CD4-positive, alpha-beta T cell (primary cell): ENCODE data around the gene RIC8B. TPM values are rescaled to one million over a fixed set of nuclear protein-coding genes. Genes with fewer than 3 reads are reported as not detected.
"Not testable (repeated sequence)": the region's sequence is repeated elsewhere in the genome, so short reads cannot be mapped to it uniquely, and the experiment has no call there.

ENCODE experiments used
- ATAC-seq: fragments of 200-7000 bp; cut with Tn5 transposase; one replicate; pipeline ENCODE4 v1.10.0; 2022; ENCODE audit warnings: mild to moderate bottlenecking; ENCODE audit not compliant: poor library complexity
- CTCF ChIA-PET: fragments of 350-600 bp; sonication (Branson Sonifier 250); formaldehyde crosslinking; loops from one replicate; lab custom pipeline; 2021; ENCODE audit warnings: antibody characterized with exemption, inconsistent platforms; lab: Charles Lee
- POLR2A ChIA-PET: fragments of 350-600 bp; sonication (Branson Sonifier 250); formaldehyde crosslinking; loops from one replicate; lab custom pipeline; 2021; ENCODE audit warnings: antibody characterized with exemption, inconsistent platforms; lab: Charles Lee
- DNase-seq, 14 experiments: peaks; one replicate each; pipeline ENCODE4 v3.0.0-alpha.2; 2013 to 2020; ENCODE audit warnings: mixed read lengths in 2 of 14
- H3K27ac ChIP-seq, 2 donors: one replicate each; pipeline versions ENCODE4 v1.5.1 to v1.7.0; 2013; ENCODE audit warnings: low read length in 2 of 2, low read depth in 1 of 2, mild to moderate bottlenecking in 1 of 2
- H3K27me3 ChIP-seq, 2 experiments: 1 replicate in 1 of 2; 2 replicates in 1 of 2; pipeline versions ENCODE4 v1.6.1 to v1.7.0; 2013; ENCODE audit warnings: low read length in 2 of 2, control low read depth in 1 of 2, mild to moderate bottlenecking in 1 of 2, moderate library complexity in 1 of 2; ENCODE audit not compliant: insufficient read depth in 2 of 2, control insufficient read depth in 1 of 2
- H3K36me3 ChIP-seq: one replicate; pipeline ENCODE4 v1.6.1; 2013; ENCODE audit warnings: low read length, control low read depth; ENCODE audit not compliant: insufficient read depth
- H3K4me1 ChIP-seq: one replicate; pipeline ENCODE4 v1.6.1; 2013; ENCODE audit warnings: low read length, control low read depth; ENCODE audit not compliant: insufficient read depth
- H3K4me3 ChIP-seq: one replicate; pipeline ENCODE4 v1.5.1; 2013; ENCODE audit warnings: mild to moderate bottlenecking, low read length, moderate library complexity
- H3K9me3 ChIP-seq, 2 experiments: 1 replicate in 1 of 2; 2 replicates in 1 of 2; pipeline versions ENCODE4 v1.6.1 to v1.7.0; 2013; ENCODE audit warnings: low read length in 2 of 2, mild to moderate bottlenecking in 2 of 2, control low read depth in 1 of 2, moderate library complexity in 1 of 2; ENCODE audit not compliant: control insufficient read depth in 1 of 2, insufficient read depth in 1 of 2
- H3K27ac Mint-ChIP-seq: one replicate; pipeline ENCODE4 v1.8.0; 2020; ENCODE audit warnings: mixed read lengths
- H3K27me3 Mint-ChIP-seq: one replicate; pipeline ENCODE4 v1.8.0; 2021; ENCODE audit warnings: mixed read lengths
- H3K36me3 Mint-ChIP-seq: one replicate; pipeline ENCODE4 v1.8.0; 2021; ENCODE audit warnings: low read depth, mixed read lengths
- H3K4me1 Mint-ChIP-seq: one replicate; pipeline ENCODE4 v1.8.0; 2021; ENCODE audit warnings: low read depth, mixed read lengths
- H3K4me3 Mint-ChIP-seq: one replicate; pipeline ENCODE4 v1.8.0; 2020; ENCODE audit warnings: mild to moderate bottlenecking, mixed read lengths
- H3K9me3 Mint-ChIP-seq: one replicate; pipeline ENCODE4 v1.8.0; 2020; ENCODE audit warnings: mixed read lengths
- CTCF ChIP-seq: fragments of 200-600 bp; IDR thresholded peaks from one replicate; pipeline ENCODE4 v1.8.0; 2022; ENCODE audit warnings: antibody characterized with exemption, mild to moderate bottlenecking
- intact Hi-C, 2 experiments: fragments of 100-400 bp; cut with DNase I in 1 of 2; cut with micrococcal nuclease in 1 of 2; formaldehyde crosslinking; loops; one replicate each; pipeline versions ENCODE4 v1.15.1 to v1.9.0; 2023 to 2025; cut with DNase I, micrococcal nuclease
- total RNA-seq, 174 experiments: library from RNA in 2 of 174; stranded (reverse) in 2 of 174; gene quantifications; one replicate each; pipeline ENCODE4 v1.2.3 and lab custom pipeline; 2021 to 2026

The RIC8B gene
- total RNA-seq, 2 experiments from 2014 or later, result 5.5 to 9.0 TPM

GRCh38 chr12:106917503-106917902 lies 143.0 kb downstream of the RIC8B start:
- POLR2A ChIA-PET, result no interaction called here
- intact Hi-C loops, result loop anchor here (5.0 kb wide), 2 partner anchors 70 to 180 kb away; no protein-coding TSS in a partner anchor
- H3K36me3 Mint-ChIP-seq, result no peaks in the 10 kb centered on the region

DNA sequence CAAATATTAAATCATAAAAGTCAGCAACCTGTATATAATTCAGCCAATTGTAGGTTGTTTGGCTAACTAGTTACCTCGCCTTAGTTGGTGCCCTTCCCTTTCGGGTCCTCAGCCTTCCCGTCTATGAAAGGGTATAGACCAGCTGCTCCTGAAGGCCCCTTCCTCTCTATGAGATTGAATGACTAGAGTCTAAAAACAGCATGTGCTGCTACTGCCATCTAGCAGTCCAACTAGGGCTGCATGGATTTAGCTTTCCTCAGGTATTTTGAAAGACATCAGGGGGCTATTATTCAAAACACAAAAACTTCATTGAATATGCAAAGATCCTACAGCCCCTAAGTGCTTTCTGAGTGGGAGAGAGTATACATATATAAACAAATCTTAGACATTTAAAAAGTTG lies 144.3 kb downstream of the RIC8B start:
- intact Hi-C loops, result loop anchor here (1.0 to 5.0 kb wide), 3 partner anchors 71 to 532 kb away; no protein-coding TSS in a partner anchor
- no peaks in the 10 kb centered on the region for H3K9me3 Mint-ChIP-seq
- H3K4me1 ChIP-seq, result peaks cover 11% of the 10 kb centered on the region
- H3K36me3 ChIP-seq, result no peaks in the 10 kb centered on the region
- CTCF ChIA-PET, result no interaction called here
- POLR2A ChIA-PET, result no interaction called here
- no peaks in the 10 kb centered on the region for H3K36me3 Mint-ChIP-seq
- no peaks in the 10 kb centered on the region for H3K9me3 ChIP-seq
- no peaks in the 10 kb centered on the region for H3K27me3 ChIP-seq
- peaks cover 9% of the 10 kb centered on the region for H3K27me3 Mint-ChIP-seq
- ATAC-seq, result no peak
- no peak for TF ChIP-seq CTCF
- no peak overlapping the region for H3K4me3 ChIP-seq
- no peak overlapping the region for H3K27ac ChIP-seq
- H3K27ac Mint-ChIP-seq, result no peak overlapping the region
- H3K4me3 Mint-ChIP-seq, result no peak overlapping the region
- DNase-seq, result peak in 1 of 14 experiments; percentile 3
- H3K4me1 Mint-ChIP-seq, result peaks cover 14% of the 10 kb centered on the region

More at GRCh38 chr12:106917503-106917902, 143.0 kb downstream of the RIC8B start:
- Histone ChIP-seq H3K27me3 (no peaks in the 10 kb centered on the region), H3K27ac (no peak overlapping the region), H3K4me1 (peaks cover 11% of the 10 kb centered on the region), H3K36me3 (no peaks in the 10 kb centered on the region), H3K9me3 (no peaks in the 10 kb centered on the region), H3K4me3 (no peak overlapping the region)
- Mint-ChIP-seq H3K4me1 (peaks cover 14% of the 10 kb centered on the region), H3K27ac (no peak overlapping the region), H3K9me3 (no peaks in the 10 kb centered on the region), H3K27me3 (peaks cover 7% of the 10 kb centered on the region), H3K4me3 (no peak overlapping the region)
- no peak for ATAC-seq
- CTCF ChIA-PET, result no interaction called here
- no peak for DNase-seq
- no peak for TF ChIP-seq CTCF

DNA sequence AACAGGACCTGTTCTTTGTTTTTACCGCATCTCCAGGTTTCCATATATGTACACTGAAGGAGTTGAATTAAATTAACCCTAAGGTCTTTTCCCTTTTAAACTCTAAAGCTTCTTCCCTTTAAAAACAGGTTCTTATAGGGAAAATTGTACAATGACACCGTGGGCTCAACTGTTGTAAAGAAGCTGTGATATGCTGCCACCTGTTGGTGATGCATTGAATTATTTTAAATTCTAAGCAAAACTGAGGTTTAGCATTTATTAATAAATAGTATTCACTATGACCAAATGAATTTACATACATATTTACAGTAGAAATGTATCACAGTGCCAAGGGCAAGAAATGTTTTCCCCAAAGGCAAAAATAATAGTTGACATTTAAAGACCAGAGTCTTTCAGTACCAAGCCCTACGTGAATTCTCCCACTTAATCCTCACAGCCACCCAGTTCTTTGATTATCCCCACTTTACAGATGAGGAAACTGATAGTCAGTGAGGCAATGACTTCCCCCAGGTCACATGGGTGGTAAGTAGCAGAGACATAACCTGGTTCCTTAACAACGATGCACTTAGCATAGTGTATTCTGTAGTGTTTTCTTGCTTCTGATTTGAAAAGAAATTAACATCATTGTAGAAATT lies 145.5 kb downstream of the RIC8B start:
- peak; percentile 81 for TF ChIP-seq CTCF
- ATAC-seq, result no peak

DNA sequence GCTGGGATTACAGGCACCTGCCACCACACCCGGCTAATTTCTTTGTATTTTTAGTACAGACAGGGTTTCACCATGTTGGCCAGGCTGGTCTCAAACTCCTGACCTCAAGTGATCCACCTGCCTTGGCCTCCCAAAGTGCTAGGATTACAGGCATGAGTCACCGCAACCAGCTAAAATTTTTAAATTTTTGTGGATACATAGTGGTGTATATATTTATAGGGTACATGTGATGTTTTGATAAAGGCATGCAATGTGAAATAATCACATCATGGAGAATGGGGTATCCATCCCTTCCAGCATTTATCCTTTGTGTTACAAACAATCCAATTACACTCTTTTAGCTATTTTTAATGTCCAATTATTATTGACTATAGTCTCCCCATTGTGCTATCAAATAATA lies 147.5 kb downstream of the RIC8B start:
- POLR2A ChIA-PET, H3K36me3 ChIP-seq, H3K27ac ChIP-seq, CTCF ChIA-PET, H3K27me3 ChIP-seq, H3K4me1 ChIP-seq, H3K4me3 ChIP-seq, DNase-seq, H3K4me3 Mint-ChIP-seq, H3K9me3 Mint-ChIP-seq, H3K4me1 Mint-ChIP-seq, H3K27ac Mint-ChIP-seq, ATAC-seq, H3K36me3 Mint-ChIP-seq, H3K9me3 ChIP-seq: not testable (repeated sequence)
- H3K27me3 Mint-ChIP-seq, result peaks cover 14% of the 10 kb centered on the region
- intact Hi-C loops, result loop anchor here (2.0 to 10.0 kb wide), 2 partner anchors 185 to 1497 kb away; no protein-coding TSS in a partner anchor

More for the DNA sequence above, 145.5 kb downstream of the RIC8B start:
- H3K27ac ChIP-seq, result no peak overlapping the region
- no peaks in the 10 kb centered on the region for H3K9me3 ChIP-seq
- Mint-ChIP-seq H3K36me3 (no peaks in the 10 kb centered on the region), H3K9me3 (peaks cover 4% of the 10 kb centered on the region), H3K27me3 (peaks cover 14% of the 10 kb centered on the region), H3K4me1 (peaks cover 9% of the 10 kb centered on the region), H3K4me3 (no peak overlapping the region), H3K27ac (no peak overlapping the region)
- peaks cover 6% of the 10 kb centered on the region for H3K4me1 ChIP-seq
- intact Hi-C loops, result loop anchor here (1.0 to 10.0 kb wide), 6 partner anchors 73 to 1495 kb away; partner anchors contain the start of gene POLR3B (in 1 of the 2)
- no peaks in the 10 kb centered on the region for H3K27me3 ChIP-seq
- ChIA-PET CTCF (interaction anchor here (0.6 to 1.4 kb wide), 4 partner anchors 10 to 822 kb away, joined by 3 to 4 read pairs (median 4); no protein-coding TSS in a partner anchor), POLR2A (interaction anchor here (0.7 kb wide), 1 partner anchor 9 kb away, joined by 3 read pairs; no protein-coding TSS in a partner anchor)
- no peak overlapping the region for H3K4me3 ChIP-seq
- peak in 5 of 14 experiments; percentile 7 to 72 (median 53) for DNase-seq
- H3K36me3 ChIP-seq, result no peaks in the 10 kb centered on the region

- H3K4me3 Mint-ChIP-seq, H3K36me3 Mint-ChIP-seq, H3K27ac ChIP-seq, H3K4me1 ChIP-seq, CTCF ChIA-PET, H3K27ac Mint-ChIP-seq, H3K4me3 ChIP-seq, DNase-seq, H3K27me3 ChIP-seq, H3K4me1 Mint-ChIP-seq, POLR2A ChIA-PET, H3K9me3 Mint-ChIP-seq, ATAC-seq, H3K9me3 ChIP-seq, H3K36me3 ChIP-seq: not testable (repeated sequence)
- intact Hi-C loops, result loop anchor here in 1 of 2 experiments (10.0 kb wide), 1 partner anchor 1499 kb away; no protein-coding TSS in a partner anchor
- H3K27me3 Mint-ChIP-seq, result peaks cover 14% of the 10 kb centered on the region
Measured at GRCh38 chr12:106923594-106923993, 149.1 kb downstream of the RIC8B start.
